Stimulated activated CD8-positive, alpha-beta memory T cell treated with anti-CD3 and anti-CD28 coated beads, Interleukin-12 subunit alpha, Interleukin-12 subunit beta, amount 100 ng/mL, for 24 hours (primary cell): ENCODE results near the gene GPC6.

Experiments
- DNase-seq: peaks from one replicate; pipeline ENCODE4 v3.0.0-alpha.2; 2020; ENCODE audit errors: extremely low read depth

The GPC6 gene

DNA sequence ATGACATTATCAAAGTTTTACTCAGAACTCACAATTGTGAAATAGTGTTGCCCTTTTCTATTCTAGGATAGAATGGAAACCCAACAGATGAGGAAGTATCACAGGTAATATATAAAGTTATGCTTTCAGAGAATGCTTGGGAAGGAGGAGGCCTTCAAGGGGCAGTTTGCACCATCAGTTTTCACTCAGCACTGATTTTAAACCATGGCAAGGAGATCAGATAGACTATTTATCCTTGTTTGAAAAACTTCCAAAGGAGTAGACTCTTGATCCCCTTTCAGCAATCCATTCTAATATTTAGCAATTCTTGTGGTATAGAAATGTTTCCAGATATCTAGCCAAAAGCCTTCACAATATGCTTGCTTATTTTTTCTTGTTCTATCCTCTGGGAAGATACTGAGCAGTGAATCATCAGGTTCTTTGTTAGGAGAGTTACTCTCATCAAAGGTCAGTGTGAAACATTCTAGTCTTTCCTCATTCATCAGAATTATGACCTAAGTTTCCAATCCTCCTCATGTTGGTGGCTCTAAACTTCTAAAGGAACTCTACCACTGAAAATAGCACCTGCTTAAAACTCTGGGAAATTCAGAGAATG, 3.8 kb downstream of the GPC6 start:
- DNase-seq: no peak

DNA sequence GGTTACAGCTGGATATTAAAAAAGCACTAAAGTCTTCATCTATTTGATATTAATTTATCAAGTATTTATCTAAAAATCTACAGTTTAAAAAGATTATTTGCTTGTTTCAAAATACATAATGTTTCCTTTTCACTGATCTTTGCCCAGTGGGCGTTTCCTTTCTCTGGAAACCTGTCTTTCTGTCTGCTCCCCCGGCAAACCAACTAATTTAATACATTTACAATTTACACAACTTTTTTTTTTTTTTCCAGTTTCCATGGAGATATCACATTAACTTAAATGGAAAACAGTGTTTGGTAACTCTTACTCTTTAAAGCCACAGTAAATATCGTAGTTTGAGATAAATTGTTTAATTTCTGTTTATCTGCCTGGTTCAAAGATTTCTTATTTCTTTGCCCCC, 5.3 kb downstream of the GPC6 start:
- DNase-seq: no peak

DNA sequence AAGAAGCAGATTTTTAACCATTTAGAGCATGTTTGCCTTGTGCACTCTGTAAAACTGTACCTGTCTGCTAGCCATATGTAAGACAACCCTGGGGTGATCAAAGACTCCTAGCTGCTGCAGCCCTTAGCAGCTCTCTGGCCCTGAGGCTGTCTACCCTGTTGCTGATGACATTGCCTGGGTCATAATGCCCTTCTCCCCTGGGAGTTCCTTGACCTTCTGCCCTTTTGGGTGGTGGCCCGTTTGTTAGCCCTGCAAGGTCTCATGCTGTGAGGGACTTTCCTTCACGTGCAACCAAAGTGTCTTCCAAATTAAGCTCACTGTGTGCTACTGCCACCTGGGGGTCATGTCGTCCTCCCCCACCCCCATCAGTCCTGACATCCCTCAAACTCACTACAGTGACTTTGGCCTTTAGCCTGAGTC, 7.4 kb downstream of the GPC6 start:
- DNase-seq: no peak

DNA sequence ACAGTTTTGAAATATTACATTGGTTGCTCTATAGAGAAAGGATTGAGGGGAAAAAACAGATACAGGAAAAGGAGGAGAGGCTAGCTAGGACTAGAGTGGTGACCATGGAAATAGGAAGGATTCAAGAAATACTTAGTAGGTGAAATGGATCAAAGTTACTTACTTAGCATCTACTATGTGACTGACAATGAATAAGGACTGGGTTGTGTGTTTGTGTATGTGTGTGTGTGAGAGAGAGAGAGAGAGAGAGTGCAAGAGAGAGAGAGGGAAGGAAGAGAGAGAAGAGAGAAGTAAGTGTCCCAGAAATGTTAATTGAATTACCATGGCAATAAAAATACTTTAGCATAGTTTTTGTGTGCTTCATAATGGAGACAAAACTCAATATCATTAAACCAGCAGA, 7.9 kb downstream of the GPC6 start:
- no peak for DNase-seq

DNA sequence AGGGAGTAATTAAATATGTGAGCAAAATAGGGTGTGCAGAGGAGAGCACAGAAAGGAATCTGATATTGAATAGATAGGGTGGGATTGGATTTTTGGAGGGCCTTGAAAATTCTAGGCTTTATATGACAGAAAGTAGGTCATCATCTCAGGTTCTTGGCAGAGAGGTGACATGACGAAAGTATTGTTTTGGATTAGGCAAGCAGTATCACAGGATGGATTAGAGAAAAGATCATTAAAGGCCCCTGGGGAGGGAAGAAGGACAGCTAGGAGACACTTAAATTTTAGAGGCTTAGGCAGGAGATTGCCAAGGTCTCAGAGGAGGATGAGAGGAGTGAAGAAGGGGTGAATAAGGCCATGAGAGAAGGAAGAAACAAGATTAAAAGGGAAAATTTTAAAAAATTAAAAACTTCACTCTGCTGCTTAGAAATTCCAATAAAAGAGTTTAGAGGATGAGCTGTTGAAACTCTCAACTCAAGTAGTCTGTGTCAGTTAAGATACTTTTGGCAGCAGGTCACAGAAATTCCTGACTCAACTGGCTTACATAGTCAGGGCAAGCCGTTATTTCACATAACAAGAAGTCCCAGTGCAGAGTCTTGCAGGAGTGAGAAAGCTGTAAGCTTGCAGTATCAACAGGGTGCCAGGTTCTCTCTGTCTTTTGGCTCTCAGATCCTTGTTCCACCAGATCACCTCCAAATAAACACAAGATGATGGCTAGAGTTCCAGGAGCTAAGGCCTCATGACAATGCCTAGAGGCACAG, 8.8 kb downstream of the GPC6 start:
- no peak for DNase-seq

DNA sequence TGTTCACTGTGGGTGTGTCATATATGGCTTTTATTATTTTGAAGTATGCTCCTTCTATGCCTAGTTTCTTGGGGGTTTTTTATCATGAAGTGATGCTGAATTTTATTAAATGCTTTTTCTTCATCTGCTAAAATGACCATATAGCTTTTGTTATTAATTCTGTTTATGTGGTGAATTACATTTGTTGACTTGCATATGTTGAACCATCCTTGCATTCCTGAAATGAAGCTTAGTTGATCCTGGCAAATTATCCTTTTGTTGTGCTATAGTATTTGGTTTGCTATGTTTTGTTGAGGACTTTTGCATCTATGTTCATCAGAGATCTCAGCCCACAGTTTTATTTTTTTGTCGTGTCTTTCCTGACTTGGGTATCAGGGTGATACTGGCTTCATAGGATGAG, 12.1 kb downstream of the GPC6 start:
- no peak for DNase-seq

DNA sequence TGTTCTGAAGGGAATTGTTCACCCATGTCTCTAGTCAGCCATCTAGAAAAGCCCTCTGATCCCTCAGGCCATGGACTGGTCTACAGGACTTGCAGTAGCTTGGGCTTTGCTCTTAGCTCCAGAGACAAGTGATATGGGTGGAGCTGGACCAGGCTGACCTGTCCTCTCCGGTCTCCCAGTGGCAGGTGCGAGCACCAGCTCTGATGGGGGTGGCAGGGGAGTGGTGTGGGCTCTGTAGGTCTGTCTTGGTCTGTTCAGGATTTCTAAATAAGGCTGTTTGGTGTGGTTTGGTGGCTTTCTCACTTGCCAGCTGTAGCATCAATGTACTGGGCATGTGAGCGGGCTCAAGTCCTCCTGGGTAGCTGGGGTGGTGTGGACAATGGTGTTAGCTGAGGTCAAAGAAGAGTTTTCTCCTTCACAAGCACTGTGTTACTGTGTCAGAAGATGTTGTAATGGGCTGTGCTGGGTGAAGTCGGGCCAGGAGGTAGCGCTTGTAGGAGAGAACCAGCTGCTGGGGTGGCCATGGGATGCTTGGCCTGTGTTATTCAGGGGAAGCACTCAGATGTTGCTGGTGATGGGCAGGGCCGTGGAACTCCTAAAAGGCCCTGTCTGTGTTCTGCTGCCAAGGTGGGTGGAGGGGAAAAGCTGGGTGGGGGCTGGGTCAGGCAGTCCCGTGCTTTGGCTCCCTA, 16.9 kb downstream of the GPC6 start:
- no peak for DNase-seq

DNA sequence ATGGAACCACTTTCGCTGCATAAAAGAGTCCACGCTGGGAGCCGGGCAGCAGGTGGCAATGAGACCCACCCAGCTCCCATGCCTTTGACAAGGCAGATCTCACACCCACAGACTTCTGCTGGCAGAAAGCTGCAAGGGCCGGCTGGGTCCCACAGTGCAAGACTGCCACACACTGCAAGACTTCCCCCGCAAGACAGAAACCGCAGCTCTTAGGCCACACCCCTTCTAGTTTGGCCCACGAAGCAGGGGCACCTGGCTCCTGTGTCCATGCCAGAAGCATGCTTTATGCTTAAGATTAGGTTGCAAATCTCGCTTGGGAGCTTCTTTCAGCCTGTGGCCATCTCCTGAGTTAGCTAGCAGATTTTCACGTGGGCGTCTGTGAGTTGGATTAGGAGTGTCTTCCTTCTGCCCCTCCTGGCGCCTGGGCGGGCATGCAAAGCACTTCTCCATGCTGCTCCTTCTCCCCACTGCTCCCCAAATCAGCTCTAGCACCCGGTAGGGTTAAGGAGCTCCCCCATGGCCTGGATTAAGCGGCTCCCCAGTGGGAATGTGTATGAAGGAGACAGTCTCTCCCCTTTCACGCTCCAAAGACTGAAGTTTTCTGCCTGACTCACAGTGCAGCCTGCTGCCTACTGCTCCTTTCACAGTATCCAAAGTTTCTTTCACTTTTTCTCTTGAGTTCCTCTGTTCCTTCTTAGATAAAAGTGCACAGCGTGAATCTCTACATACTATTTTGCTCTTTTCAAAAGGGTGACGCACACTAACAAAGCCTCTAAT, 17.7 kb downstream of the GPC6 start:
- DNase-seq: no peak

DNA sequence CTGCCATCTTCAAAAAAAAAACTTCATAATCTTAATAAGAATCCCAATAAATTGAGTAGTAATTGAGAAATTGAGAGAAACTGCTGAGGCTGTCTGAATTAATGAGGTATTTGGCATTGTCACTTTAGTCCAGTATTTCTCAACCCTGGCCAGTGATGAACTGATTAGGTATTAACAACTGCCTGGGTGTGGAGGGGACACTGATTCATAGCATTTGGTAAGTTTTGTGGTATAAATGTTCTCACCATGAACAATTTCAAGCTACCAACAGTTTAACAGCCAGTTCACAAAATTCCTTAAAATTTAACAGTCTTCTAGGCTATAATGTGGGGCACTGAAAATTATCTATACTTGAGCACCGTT, 18.3 kb downstream of the GPC6 start:
- no peak for DNase-seq

DNA sequence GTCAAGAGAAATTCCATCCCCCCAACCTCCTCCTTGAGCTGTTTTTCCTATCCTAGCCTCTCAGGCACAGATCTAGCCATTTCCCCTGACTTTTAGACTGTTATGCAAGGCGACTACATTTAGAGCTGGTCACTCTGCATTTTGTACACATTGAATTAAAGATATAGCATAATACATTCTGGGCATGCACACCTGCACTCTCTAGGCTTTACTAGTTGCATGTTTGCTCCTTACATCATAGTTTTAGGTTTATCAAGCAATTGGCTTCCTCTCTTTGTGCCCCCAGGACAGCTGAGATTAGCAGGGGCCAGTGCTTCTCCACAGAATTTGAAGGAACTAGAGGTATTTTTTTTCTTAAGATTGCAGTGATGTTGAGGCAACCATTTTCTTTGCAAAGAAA, 19.5 kb downstream of the GPC6 start:
- no peak for DNase-seq

DNA sequence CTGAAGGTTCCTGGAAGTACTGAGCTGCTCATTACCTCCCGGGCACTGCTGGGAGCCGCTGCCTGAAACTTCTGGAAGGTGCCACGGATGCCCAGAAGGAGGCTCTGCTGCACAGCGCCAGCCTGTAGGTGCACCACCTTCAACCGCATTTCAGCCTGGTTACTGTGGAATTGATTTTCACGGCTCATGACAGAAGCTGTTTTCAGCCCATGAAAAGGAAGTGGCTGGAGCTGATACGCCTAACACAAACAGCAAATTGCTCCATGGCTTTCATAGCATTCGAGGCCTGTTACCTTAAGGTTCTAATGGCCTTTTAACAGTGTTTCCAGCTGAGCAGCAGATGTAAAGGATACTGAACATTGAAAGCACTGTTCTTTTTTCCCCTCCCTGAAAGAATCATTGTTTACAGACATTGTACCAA, 22.0 kb downstream of the GPC6 start:
- no peak for DNase-seq

DNA sequence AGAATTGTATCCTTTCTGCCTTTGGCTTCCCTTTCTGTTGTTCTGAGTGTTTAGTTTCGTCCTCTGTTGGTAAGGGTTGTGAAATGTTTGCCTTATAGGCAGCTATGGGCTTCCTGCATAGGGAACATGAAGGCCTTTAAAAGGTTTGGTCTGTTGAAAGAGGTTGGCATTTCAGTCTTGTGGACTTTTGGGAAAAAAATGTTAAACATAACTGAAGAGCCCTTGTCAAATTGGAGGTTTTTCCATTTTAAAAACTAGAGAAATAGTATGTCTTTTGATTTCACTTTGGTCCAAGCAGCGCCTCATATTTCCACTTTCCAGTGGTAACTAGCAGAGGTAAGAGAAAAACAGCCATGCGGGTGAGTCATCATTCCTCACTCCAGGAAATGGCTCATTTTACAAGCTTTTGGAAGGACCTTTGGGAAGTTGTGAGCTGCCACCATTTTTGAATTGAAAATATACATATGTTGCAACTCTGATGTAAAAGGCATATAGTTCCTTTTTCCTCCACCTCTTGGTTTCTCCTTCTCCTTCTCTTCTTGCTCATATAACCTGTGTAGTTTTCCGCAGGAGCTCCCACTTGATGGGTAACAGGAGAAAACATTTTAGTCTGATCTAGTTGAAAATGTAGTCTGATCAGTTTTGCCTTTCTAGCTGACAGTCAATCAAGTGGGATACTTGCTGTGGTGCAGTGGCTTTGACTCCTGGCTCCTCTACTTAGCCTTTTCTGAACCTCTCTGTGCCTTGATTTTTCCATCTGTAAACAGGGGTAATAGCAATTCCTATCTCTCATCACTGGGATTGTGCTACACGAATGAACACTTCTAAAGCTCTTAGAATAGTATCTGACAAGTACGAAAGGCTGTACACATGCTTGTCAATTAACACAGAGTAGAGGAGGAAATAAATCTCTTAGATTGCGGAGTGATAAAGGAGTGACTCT, 23.0 kb downstream of the GPC6 start:
- DNase-seq: no peak

DNA sequence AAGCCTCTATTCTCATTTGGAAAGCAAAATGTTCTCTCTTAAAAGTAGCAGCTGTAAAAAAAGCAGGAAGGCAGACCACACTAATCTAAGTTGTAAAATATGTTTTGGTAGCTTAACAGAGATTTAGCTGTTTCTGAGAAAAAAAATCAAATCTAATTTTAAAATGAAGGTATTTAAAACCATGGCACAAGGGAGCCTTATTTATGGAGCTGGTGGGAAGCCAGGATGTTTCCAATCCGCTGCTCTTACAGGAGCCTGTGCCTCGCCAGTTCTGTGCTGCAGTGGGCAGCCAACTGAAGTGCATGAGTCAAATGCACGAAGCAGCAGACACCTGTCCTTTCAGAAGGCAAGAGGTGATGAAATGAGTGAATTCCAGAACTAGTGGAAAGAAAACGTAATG, 28.2 kb downstream of the GPC6 start:
- no peak for DNase-seq

DNA sequence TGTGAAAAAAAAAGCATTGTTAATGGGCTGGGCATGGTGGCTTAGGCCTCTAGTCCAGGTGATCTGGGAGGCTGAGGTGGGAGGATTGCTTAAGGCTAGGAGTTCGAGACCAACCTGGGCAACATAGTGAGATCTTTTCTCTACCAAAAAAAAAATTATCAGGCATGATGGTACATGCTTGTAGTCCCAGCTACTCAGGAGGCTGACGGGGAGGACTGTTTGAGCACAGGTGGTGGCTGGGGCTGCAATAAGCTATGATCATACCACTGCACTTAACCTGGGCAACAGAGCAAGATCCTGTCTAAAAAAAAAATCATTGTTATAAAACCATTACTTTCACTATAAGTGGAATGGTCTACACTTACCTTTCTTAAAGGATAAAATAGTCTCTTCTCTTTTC, 30.4 kb downstream of the GPC6 start:
- no peak for DNase-seq

DNA sequence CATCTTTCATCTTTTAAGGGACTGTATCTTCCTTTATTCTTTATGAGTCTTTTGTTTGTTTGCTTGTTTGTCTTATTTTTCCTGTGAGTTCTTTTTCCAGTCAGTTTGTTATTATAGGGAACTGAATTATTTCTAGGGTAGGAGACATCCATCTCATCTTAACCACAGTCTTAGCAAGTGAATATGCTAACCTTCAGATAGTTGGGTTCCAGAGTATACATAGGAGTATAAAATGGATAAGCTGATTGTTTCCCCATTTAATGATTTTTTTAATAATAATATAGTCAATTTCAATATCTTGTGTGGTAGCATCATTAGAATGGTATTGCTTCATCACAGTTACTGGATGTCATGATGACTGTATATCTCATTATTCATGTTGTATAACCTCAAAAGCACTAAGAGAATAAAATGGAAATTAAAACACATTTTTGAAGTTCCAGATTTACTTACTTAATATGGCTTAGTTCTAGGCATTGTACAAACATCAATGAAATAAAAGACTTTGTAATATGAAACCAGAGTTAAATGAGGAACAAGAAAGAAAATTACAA, 33.0 kb downstream of the GPC6 start:
- DNase-seq: no peak

DNA sequence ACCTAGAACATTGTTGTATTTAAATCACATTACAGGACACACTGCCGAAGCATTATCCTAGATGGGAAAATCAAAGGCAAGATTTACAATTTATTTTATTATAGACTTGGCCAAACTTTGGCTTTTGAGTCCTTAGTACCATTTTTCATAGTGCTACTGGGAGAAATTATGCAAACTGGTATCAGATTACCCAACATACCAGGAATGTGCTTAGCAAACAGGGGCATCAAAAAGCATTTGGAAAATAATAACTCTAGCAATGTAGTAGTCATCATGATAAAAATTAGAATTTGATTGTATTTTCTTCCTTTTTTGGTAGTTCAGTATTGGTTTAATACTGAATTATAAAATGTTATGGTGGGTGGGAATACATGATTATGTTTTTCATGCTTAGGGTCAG, 34.0 kb downstream of the GPC6 start:
- DNase-seq: no peak

DNA sequence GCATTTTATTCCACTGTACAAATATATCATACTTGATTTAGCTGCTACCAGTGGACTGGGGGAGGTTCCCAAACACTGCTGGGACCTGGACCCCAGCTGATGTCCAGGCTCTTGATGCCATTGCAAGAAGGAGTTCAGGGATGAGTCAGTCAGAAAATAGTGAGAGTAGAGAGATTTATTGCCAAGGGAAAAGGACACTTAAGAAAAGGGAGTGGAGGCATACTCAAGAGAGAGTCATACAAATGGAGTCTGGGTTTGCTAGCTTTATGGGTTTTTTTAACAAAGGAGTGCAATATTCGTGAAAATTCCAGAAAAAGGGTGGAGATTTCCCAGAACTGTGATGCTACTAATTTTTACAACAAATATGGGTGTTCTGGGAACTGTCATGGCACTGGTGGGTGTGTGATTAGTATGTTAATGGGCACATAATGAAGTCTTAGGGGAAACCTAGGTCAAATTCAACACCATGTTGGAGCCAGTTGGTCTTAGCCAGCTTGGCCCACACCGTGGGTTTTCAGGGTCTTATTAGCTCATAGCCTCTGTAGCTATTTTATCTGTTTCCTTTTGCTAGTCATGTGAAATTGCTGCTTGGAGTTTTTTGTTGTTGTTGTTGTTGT, 36.2 kb downstream of the GPC6 start:
- no peak for DNase-seq

DNA sequence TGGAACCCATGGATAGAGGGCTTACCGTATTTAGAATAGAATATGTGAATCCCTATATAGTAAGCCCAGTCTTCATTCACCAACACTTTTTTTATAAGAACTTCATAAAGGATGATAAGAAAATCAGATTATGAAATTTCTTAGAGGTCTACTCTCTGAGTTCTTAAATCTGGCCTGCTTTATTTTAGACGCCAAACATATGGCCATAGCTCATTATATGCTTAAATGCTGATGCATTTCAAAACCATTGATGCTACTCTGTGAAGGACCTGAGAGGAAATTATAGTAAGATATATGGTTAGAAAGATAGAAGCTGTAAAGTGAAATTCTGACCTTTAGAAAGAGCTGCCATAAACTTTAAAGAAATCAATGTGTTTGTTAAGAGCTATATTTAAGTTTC, 38.3 kb downstream of the GPC6 start:
- DNase-seq: no peak

DNA sequence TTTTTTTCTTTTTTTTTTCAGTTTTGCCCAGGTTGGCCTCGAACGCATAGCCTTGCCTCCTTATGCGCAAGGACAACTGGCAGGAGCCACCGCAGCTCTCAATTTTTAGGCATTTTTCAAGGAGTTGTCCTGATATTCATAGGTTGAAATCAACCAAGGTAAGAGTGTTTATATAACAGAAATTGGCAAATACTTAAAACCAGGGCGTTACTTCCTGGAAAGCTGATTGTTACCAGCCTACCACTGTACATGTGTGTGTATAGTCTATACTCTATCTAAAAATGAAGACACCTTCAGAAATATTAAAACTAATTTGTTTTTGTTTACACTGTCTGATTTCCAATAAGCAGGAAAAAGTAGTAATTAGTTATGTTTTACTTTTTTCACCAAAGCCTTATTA, 39.2 kb downstream of the GPC6 start:
- no peak for DNase-seq

DNA sequence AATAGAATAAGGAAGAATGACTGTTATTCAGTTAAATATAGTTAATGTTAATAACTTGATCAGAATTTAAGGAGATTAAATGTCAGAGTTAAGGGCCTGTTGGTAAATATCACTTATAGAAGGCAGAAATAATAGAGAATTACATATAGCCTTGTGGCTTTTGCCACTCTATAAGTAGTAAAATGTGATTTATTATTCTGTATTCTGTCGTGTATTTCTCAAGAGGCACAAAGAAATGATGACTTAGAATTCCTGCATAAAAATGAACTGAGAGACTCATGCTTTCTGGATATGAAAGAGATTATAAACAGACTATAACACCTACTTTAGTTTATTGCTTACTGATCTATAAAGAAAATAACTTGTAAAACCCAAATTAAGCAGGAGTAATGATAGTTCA, 40.1 kb downstream of the GPC6 start:
- DNase-seq: no peak
